Measurements from ENCODE around the gene TBCD.

The TBCD gene

DNA sequence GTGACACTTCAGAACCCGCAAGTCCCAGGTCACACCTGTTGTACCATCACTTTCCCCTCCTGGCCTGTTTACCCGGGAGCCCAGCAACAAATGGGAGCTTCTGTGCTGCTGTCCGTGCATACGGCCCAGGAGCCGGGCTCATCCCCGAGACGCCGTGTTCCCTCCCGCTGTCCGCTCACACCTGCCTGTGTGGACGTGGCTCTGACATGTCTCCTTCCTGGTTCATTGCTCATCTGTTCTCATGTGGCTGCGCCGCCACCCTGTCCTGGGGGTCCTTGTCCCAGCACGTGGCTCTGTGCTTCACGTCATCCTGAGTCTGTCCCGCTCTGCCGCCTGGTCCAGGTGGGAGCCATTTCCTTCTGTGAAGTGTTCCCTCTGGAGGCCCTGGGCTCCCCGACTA, 37.9 kb downstream of the TBCD start:
- DNase-seq (ENCODE audit: low read depth in 2 of 2, low spot score in 1 of 2), result no peak

- DNase-seq (ENCODE audit: low read depth in 2 of 2, low spot score in 1 of 2), result no peak
Observed at GRCh38 chr17:82790391-82790790, 38.5 kb downstream of the TBCD start.

DNA sequence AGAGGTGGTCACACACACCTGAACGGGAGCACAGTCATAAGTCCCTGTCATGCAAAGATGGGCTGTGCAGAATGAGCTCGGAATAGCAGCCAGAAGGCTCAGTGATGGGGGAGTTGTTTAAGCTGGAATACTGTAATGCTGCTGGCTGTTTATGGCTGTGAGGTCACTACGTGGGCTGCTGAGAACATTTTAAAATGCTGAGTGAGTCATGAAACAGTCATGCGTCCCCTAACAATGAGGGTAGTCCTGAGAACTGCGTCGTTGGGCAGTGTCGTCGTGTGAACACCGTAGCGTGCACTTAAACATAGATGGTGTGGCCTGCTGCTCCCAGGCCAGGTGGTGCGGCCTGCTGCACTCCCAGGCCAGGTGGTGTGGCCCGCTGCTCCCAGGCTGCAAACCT, 39.7 kb downstream of the TBCD start:
- DNase-seq (ENCODE audit: low read depth in 2 of 2, low spot score in 1 of 2), result no peak

GRCh38 chr17:82793974-82794630, 42.2 kb downstream of the TBCD start:
- no peak for DNase-seq (ENCODE audit: low read depth in 2 of 2, low spot score in 1 of 2)

- no peak for DNase-seq (ENCODE audit: low read depth in 2 of 2, low spot score in 1 of 2)
Observed at GRCh38 chr17:82794781-82795482, 43.1 kb downstream of the TBCD start.

GRCh38 chr17:82795615-82796014, 43.8 kb downstream of the TBCD start:
- no peak for DNase-seq (ENCODE audit: low read depth in 2 of 2, low spot score in 1 of 2)

DNA sequence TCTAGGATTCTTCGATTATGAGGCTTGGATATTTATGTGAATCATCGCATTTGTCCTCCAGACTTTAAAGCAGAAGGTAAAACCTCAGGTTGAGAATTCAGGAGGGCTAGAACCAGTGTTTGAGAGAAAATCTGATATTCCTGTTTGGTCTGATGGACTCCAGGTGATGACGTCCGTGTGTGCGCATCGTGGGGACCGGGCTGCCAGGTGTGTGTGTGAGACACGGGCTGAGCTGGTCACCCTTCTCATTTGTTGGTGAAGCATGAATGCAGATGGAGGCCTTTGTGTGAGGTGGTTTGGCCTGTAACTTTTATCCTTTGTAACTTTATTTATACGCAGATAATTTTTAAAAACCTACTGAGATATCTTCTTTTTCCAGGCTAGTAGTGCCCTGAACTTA, 45.2 kb downstream of the TBCD start:
- no peak for DNase-seq (ENCODE audit: low read depth in 2 of 2, low spot score in 1 of 2)

DNA sequence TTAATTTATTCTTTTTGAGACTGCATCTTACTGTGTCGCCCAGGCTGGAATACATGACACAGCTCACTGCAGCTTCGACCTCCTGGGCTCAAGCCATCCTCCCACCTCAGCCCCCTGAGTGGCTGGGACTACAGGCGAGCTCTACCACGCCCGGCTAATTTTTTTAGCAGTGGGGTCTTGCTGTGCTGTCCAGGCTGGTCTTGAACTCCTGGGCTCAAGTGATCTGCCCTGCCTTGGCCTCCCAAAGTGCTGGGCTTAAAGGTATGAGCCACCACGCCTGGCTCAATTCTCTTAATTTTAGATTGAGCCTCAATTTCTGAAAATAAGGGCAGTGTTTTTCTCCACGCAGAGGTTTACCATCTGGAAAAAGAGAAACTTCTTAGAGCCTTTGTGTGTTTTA, 46.9 kb downstream of the TBCD start:
- no peak for DNase-seq (ENCODE audit: low read depth in 2 of 2, low spot score in 1 of 2)

DNA sequence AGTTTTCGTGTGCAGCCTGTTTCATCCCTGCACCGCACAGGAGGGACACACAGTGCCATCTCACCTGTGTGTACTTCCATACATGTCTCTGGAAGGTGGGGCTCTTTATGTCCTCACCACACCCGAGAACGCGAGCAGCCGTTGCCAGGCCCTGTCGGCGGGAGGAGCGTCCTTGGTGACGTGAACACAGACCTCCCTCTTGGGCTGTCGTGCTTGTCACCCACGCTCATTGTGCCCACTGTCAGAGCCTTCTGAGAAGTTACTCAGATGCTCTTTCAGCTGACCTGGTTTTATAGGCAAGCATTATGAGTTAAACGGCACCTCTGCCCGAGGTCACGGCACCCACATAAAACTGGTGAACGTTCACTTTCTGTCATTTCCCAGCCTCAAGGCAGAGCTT, 47.7 kb downstream of the TBCD start:
- no peak for DNase-seq (ENCODE audit: low read depth in 2 of 2, low spot score in 1 of 2)

- no peak for DNase-seq (ENCODE audit: low read depth in 2 of 2, low spot score in 1 of 2)
Observed at GRCh38 chr17:82800885-82801284, 49.0 kb downstream of the TBCD start.

GRCh38 chr17:82801377-82801970, 49.6 kb downstream of the TBCD start:
- DNase-seq (ENCODE audit: low read depth in 2 of 2, low spot score in 1 of 2), result no peak

GRCh38 chr17:82802075-82802780, 50.4 kb downstream of the TBCD start:
- no peak for DNase-seq (ENCODE audit: low read depth in 2 of 2, low spot score in 1 of 2)

GRCh38 chr17:82803185-82803584, 51.3 kb downstream of the TBCD start:
- no peak for DNase-seq (ENCODE audit: low read depth in 2 of 2, low spot score in 1 of 2)

DNA sequence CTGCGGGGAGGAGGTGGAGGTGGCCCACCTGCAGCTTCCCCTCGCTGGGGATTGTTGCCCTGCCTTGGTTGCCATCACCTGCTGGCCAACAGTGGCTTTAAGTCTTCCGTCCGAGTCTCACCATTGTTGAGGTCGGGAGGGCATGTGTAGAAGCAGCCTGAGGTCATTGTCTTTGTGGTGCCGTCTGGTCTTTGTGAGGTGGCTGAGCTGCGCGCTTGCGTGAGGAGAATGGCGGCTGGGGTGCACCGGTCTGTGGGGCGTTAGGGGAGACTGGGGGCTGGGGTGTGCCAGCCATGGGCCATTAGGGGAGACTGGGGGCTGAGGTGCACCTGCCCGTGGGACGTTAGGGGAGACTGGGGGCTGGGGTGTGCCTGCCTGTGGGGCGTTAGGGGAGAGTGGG, 51.7 kb downstream of the TBCD start:
- DNase-seq (ENCODE audit: low read depth in 2 of 2, low spot score in 1 of 2), result no peak

DNA sequence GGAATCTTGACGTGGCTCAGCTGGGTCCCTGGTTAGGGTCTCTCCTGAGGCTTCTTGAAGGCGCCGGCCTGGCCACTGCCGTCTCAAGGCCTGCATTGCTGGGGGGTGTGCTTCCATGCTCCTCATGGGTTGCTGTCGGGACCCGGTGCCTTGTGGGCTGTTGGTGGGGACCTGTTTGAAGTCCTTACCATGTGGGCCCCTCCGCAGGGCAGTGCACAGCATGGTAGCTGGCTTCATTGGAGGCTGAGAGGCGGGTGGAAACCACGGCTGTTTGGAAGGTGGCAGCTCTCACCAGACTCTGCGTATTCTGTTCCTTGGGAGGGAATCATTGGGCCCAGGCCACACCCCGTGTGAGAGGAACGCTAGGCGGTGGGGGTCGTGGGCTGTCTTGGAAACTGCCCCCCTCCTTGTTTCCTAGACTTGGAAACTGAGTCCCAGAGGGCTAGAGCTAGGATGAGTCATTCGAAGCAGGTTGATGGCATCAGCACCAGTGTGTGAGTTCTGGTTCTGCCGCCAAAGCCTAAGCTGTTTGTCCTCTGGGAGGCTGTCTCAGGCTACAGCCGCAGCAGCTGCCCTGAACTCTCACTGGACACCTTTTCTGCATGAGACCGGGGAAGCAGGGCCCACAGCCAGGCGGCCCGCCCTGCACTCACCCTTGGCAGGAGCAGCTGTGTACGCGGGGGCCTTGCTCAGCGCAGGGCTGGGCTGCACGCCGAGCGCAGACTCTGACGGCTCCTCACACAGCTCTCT, 52.8 kb downstream of the TBCD start:
- no peak for DNase-seq (ENCODE audit: low read depth in 2 of 2, low spot score in 1 of 2)

DNA sequence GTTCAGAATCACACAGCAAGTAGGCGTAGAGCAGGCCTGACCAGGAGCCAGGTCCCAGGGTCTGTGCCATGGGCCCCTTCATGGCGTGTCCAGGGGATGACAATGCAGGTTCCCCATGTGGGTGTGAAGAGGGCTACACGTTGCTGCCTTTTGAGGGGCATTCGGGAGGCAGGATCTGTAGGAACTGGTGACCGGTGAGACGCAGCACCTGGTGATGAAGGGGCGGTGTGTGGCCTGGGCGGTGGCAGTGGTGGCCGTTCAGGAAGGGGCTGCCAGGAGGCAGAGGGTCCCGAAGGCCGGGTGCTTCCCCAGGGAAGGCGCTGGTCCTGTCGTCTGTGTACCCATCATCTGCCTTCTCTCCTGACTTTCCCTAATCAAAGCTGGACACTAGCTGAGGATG, 53.4 kb downstream of the TBCD start:
- DNase-seq (ENCODE audit: low read depth in 2 of 2, low spot score in 1 of 2), result no peak

GRCh38 chr17:82805823-82806222, 54.0 kb downstream of the TBCD start:
- no peak for DNase-seq (ENCODE audit: low read depth in 2 of 2, low spot score in 1 of 2)

- no peak for DNase-seq (ENCODE audit: low read depth in 2 of 2, low spot score in 1 of 2)
Observed at GRCh38 chr17:82806645-82807044, 54.8 kb downstream of the TBCD start.

DNA sequence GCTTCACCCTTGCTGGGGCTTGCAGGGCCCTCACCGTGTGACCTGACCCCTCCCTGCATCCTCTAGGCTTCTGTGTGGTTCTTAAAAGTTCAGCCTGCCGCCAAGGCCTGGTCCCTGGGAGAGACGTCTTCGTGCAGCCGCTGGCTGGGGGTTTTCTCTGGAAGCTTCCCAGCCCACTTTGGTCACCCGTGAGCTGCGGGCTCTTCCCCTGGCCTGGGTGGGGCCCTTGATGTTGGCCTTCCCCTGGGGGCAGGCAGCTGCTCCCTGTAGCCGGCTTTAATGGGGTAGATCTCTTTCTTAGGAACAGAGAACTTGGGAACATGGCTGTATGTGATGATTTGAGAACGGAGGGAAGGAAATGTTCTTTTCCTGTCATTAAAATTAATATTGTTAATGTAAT, 55.2 kb downstream of the TBCD start:
- no peak for DNase-seq (ENCODE audit: low read depth in 2 of 2, low spot score in 1 of 2)

DNA sequence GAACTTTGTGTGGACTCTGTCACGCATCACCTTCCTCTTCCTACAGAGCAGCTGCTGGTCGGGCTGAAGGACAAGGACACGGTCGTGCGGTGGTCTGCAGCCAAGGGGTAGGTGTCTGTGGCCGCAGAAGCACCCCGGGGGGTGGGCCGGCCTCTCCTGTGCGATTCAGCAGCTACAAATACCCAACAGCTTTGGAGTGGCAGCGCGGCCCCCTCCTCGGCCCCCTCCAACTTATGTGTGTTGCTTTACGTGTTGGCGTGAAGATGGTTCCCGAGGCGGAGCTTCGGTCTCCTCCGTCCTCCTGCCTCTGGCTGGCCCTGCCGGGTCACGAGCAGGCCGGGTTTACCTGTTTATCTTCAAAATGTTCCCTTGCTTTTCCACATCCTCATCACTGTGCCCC, 55.7 kb downstream of the TBCD start:
- no peak for DNase-seq (ENCODE audit: low read depth in 2 of 2, low spot score in 1 of 2)

DNA sequence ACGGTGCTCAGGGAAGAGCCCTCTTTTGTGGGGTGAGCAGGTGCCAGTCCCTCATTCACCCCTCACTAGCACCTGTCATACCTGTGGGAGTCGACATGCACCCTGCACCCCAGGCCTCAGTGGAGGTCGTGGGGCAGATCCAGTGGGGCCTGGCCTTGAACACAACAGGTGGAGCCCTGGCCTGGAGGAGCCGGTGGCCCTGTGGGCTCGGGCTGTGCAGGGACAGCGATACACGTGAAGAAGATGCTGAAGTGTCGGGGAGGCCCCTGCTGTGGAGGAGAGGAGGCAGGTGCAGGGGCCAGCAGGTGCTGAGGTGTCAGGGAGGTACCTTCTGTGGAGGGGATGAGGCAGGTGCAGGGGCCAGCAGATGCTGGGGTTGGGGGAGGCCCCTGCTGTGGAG, 56.1 kb downstream of the TBCD start:
- no peak for DNase-seq (ENCODE audit: low read depth in 2 of 2, low spot score in 1 of 2)
